ENCODE data around the gene SLC2A11. TPM values are rescaled to one million over a fixed set of nuclear protein-coding genes. Genes with fewer than 3 reads are reported as not detected.

SLC2A11 gene
- total and polyA plus RNA-seq, 9 of the 15 experiments (the other 6 are each of a cell fraction or from before 2014, with no cell fraction given), result 0.44 to 2.7 (median 2.1) TPM

DNA sequence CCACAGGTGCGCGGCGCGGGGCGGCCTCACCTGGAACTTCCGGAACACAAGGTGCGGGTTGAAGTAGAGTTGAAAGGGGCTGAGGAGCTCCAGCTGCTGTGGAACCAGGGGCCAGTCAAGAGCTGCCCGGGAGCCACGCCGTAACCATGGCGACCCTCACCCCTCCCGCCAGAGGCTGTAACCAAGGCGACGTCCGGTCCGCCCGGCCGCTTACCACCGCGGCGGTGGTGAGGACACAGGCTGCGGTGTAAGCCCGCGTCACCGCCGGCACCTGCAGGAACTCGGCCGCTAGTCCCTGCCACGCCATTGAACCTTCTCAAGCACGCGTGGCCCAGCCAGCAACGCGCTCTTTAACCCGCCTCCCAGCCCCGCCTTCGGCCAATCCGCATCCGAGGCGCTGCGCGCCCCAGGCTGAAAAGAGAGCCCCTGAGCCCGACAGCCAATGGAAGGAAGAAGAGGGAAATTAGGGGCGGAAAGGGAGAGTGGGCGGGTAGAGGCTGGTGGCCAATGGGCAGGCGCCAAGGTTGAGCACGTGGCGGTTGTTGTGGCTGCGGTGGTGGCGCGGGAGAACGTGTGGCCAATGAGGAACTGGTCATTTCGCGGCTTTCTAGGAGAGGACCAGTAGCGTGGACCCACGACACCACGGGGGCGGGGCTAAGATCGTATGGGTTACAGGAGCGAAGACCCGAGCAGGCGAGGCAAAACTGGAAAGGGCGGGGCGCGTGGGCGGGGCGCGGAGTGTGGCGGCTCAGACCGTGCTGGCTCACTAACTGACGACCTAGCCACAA, 18.8 kb upstream of the SLC2A11 start, which contains the start of gene DERL3 (continued):
- TF ChIP-seq CXXC5 (CRISPR knock-in tag; IDR thresholded peaks at IDR 0.05) (peak; percentile 83), KLF10 (CRISPR knock-in tag; IDR thresholded peaks at IDR 0.05) (no peak), RUNX1 (IDR thresholded peaks at IDR 0.05; ENCODE audit: low read depth) (no peak), FOS (IDR thresholded peaks at IDR 0.05; ENCODE audit: extremely low read depth, insufficient read length) (peak; percentile 87), SOX6 (IDR thresholded peaks at IDR 0.05) (no peak), FOXM1 (IDR thresholded peaks at IDR 0.05; ENCODE audit: low read depth) (peak; percentile 40; the same call in 1 of the 2 replicates), FOXM1 (CRISPR knock-in tag; IDR thresholded peaks at IDR 0.05; ENCODE audit: low read depth) (no peak), ZNF197 (CRISPR knock-in tag; IDR thresholded peaks at IDR 0.05; ENCODE audit: low read depth) (no peak), NELFE (IDR thresholded peaks at IDR 0.05; ENCODE audit: insufficient read depth, insufficient read length) (no peak), ZNF282 (CRISPR knock-in tag; IDR thresholded peaks at IDR 0.05) (peak; percentile 78), CBX1 (IDR thresholded peaks at IDR 0.05; ENCODE audit: low read depth) (no peak), ZNF551 (CRISPR knock-in tag; IDR thresholded peaks at IDR 0.05) (no peak), CHD4 (IDR thresholded peaks at IDR 0.05; ENCODE audit: insufficient read depth, insufficient replicate concordance, low read depth, low read length, poor library complexity, severe bottlenecking) (no peak), PYGO2 (tag; IDR thresholded peaks at IDR 0.05) (no peak)
- TF ChIP-seq, protein P1, sequence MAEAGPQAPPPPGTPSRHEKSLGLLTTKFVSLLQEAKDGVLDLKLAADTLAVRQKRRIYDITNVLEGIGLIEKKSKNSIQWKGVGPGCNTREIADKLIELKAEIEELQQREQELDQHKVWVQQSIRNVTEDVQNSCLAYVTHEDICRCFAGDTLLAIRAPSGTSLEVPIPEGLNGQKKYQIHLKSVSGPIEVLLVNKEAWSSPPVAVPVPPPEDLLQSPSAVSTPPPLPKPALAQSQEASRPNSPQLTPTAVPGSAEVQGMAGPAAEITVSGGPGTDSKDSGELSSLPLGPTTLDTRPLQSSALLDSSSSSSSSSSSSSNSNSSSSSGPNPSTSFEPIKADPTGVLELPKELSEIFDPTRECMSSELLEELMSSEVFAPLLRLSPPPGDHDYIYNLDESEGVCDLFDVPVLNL (CRISPR knock-in tag; IDR thresholded peaks at IDR 0.05; ENCODE audit: low read depth), result peak; percentile 79
